Esophagus squamous epithelium (tissue), 5 donors: ENCODE measurements around the gene PDE7B. TPM values are rescaled to one million over a fixed set of nuclear protein-coding genes. Genes with fewer than 3 reads are reported as not detected.
"Not testable (repeated sequence)": the region's sequence is repeated elsewhere in the genome, so short reads cannot be mapped to it uniquely, and the experiment has no call there.

Experiments
- DNase-seq: peaks from one replicate; lab custom pipeline; 2025; lab: John Stamatoyannopoulos, UW
- H3K27ac ChIP-seq, 4 donors: fragments of 200-600 bp; sonication (generic); one replicate each; pipeline ENCODE4 v1.5.1; 2016 to 2019; ENCODE audit warnings: mild to moderate bottlenecking in 1 of 4
- H3K27me3 ChIP-seq, 4 donors: fragments of 200-600 bp; sonication (generic); 1 replicate in 3 of 4; 2 replicates in 1 of 4; pipeline versions ENCODE4 v1.5.1 to v1.6.0; 2017 to 2021; ENCODE audit warnings: antibody characterized with exemption in 1 of 4
- H3K36me3 ChIP-seq, 3 donors: fragments of 200-600 bp; sonication (generic); one replicate each; pipeline ENCODE4 v1.5.1; 2016 to 2019
- H3K4me1 ChIP-seq, 3 donors: fragments of 200-600 bp; sonication (generic); one replicate each; pipeline ENCODE4 v1.5.1; 2017 to 2019
- H3K4me3 ChIP-seq, 4 donors: fragments of 200-600 bp; sonication (generic); 1 replicate in 3 of 4; 2 replicates in 1 of 4; pipeline ENCODE4 v1.5.1; 2016 to 2019; ENCODE audit warnings: mild to moderate bottlenecking in 2 of 4, moderate library complexity in 1 of 4
- H3K9me3 ChIP-seq, 3 donors: fragments of 200-600 bp; sonication (generic); one replicate each; pipeline ENCODE4 v1.5.1; 2016 to 2019
- CTCF ChIP-seq, 6 experiments: fragments of 450-650 bp in 4 of 6; fragments of 200-600 bp in 2 of 6; sonication (generic) in 2 of 6; IDR thresholded peaks; one replicate each; pipeline ENCODE4 v1.5.1; 2016 to 2019; ENCODE audit warnings: antibody characterized with exemption in 6 of 6, mild to moderate bottlenecking in 4 of 6, moderate library complexity in 4 of 6
- POLR2A ChIP-seq, 4 donors: fragments of 450-650 bp; IDR thresholded peaks; one replicate each; pipeline ENCODE4 v1.6.1; 2017; ENCODE audit warnings: antibody characterized with exemption in 4 of 4, mild to moderate bottlenecking in 4 of 4, moderate library complexity in 3 of 4
- WGBS, 2 donors: methylation state at CpG; one replicate each; pipeline ENCODE4 v1.1.5; 2018; 5-methylcytosine and 5-hydroxymethylcytosine counted together
- intact Hi-C: fragments of 100-400 bp; cut with DNase I; formaldehyde crosslinking; loops from one replicate; pipeline ENCODE4 v1.15.0; 2022
- total RNA-seq, 4 donors: library from RNA; depleted of rRNA; stranded (reverse); fragments of >200 nt; gene quantifications; one replicate each; pipeline ENCODE4 v1.1.0, GENCODE V29; 2016
- donor health status: DM: yes; HTN: yes; CAD: no.

PDE7B gene
- total RNA-seq, 4 donors from 2014 or later, result 0.08 to 6.1 (median 0.47) TPM

GRCh38 chr6:136102991-136103688 is 251.6 kb downstream of the PDE7B start:
- H3K4me3 ChIP-seq, result peak overlapping the region in 1 of 4 donors; percentile 18
- DNase-seq, result no peak

GRCh38 chr6:136103763-136104311 is 252.3 kb downstream of the PDE7B start:
- Histone ChIP-seq H3K4me1 (peaks cover 0 to 33% (median 0%) of the 10 kb centered on the region in 3 donors), H3K27ac (peak overlapping the region; percentile 34 to 88 (median 80)), H3K27me3 (no peaks in the 10 kb centered on the region), H3K36me3 (no peaks in the 10 kb centered on the region), H3K4me3 (peak overlapping the region in 1 of 4 donors; percentile 18), H3K9me3 (no peaks in the 10 kb centered on the region)
- TF ChIP-seq POLR2A (IDR thresholded peaks at IDR 0.05) (no peak), CTCF (IDR thresholded peaks at IDR 0.05) (peak in 1 of 6 experiments; percentile 5)
- no peak for DNase-seq
- WGBS, 2 donors, result 40 to 56% methylated on average over 5 to 6 of the region's 7 CpGs
- intact Hi-C loops, result no loop called here

More at GRCh38 chr6:136102991-136103688, 251.6 kb downstream of the PDE7B start:
- WGBS, 2 donors, result 66 to 77% methylated on average over 6 to 7 of the region's 7 CpGs
- no peaks in the 10 kb centered on the region for H3K36me3 ChIP-seq
- TF ChIP-seq POLR2A (IDR thresholded peaks at IDR 0.05) (no peak), CTCF (IDR thresholded peaks at IDR 0.05) (no peak)
- intact Hi-C loops, result no loop called here
- H3K27ac ChIP-seq, result peak overlapping the region; percentile 34 to 88 (median 80)
- peaks cover 0 to 33% (median 0%) of the 10 kb centered on the region in 3 donors for H3K4me1 ChIP-seq
- H3K9me3 ChIP-seq, result no peaks in the 10 kb centered on the region
- H3K27me3 ChIP-seq, result no peaks in the 10 kb centered on the region

GRCh38 chr6:136104556-136104955 is 253.1 kb downstream of the PDE7B start:
- TF ChIP-seq CTCF (IDR thresholded peaks at IDR 0.05) (no peak), POLR2A (IDR thresholded peaks at IDR 0.05) (no peak)
- H3K9me3 ChIP-seq, result no peaks in the 10 kb centered on the region
- peaks cover 0 to 33% (median 4%) of the 10 kb centered on the region in 3 donors for H3K4me1 ChIP-seq
- H3K27ac ChIP-seq, result peak overlapping the region; percentile 34 to 88 (median 80)
- 80 to 89% methylated on average over 2 of the region's 2 CpGs for WGBS, 2 donors
- no peak for DNase-seq
- H3K27me3 ChIP-seq, result no peaks in the 10 kb centered on the region
- no peak overlapping the region for H3K4me3 ChIP-seq
- no peaks in the 10 kb centered on the region for H3K36me3 ChIP-seq
- intact Hi-C loops, result no loop called here

- 90 to 92% methylated on average over 4 of the region's 4 CpGs for WGBS, 2 donors
- H3K27me3 ChIP-seq, H3K4me3 ChIP-seq, intact Hi-C loops, DNase-seq, H3K9me3 ChIP-seq, H3K36me3 ChIP-seq, H3K27ac ChIP-seq: not testable (repeated sequence)
- peaks cover 0 to 33% (median 4%) of the 10 kb centered on the region in 3 donors for H3K4me1 ChIP-seq
Observed at GRCh38 chr6:136105797-136106196, 254.3 kb downstream of the PDE7B start.

- DNase-seq, result no peak
- WGBS, 2 donors, result 52 to 62% methylated on average over 10 of the region's 10 CpGs
- H3K36me3 ChIP-seq, result no peaks in the 10 kb centered on the region
- H3K9me3 ChIP-seq, result no peaks in the 10 kb centered on the region
- H3K27me3 ChIP-seq, result no peaks in the 10 kb centered on the region
- intact Hi-C loops, result no loop called here
- no peak overlapping the region for H3K4me3 ChIP-seq
- H3K4me1 ChIP-seq, result peaks cover 0 to 29% (median 4%) of the 10 kb centered on the region in 3 donors
- H3K27ac ChIP-seq, result peak overlapping the region in 2 of 4 donors; percentile 48 to 52
- TF ChIP-seq CTCF (IDR thresholded peaks at IDR 0.05), result no peak
- no peak for TF ChIP-seq POLR2A (IDR thresholded peaks at IDR 0.05)
Observed at GRCh38 chr6:136108361-136108945, 257.0 kb downstream of the PDE7B start.
